IMR-90 (cell line): Measurements from ENCODE around the gene PHACTR2. TPM values are rescaled to one million over a fixed set of nuclear protein-coding genes. Genes with fewer than 3 reads are reported as not detected.

Experiments used
- ATAC-seq: fragments of 200-7000 bp; cut with Tn5 transposase; 2 replicates; pipeline ENCODE4 v1.9.1; 2020; ENCODE audit warnings: low read depth, mild to moderate bottlenecking, moderate library complexity
- BruUV-seq: library from RNA; stranded (reverse); fragments of 400-500 nt; replicated peaks from 2 replicates; lab custom pipeline; 2021; lab: Mats Ljungman, UMichigan
- CTCF ChIA-PET: fragments of 300-600 bp; formaldehyde crosslinking; extraction: SDS; loops from one replicate; lab custom pipeline; 2021; ENCODE audit warnings: antibody characterized with exemption; lab: Yijun Ruan, JAX
- POLR2A ChIA-PET: fragments of 300-600 bp; sonication (Branson Sonifier 250); formaldehyde crosslinking; loops from one replicate; lab custom pipeline; 2022; ENCODE audit warnings: antibody characterized with exemption; ENCODE audit not compliant: unreplicated experiment; lab: Charles Lee
- DNase-seq: peaks from one replicate; pipeline ENCODE4 v3.0.0; 2013
- H2AFZ ChIP-seq: replicated peaks from 2 replicates; pipeline ENCODE3; 2013; ENCODE audit warnings: low read length, mild to moderate bottlenecking; ENCODE audit not compliant: poor library complexity
- H2AK5ac ChIP-seq: 2 replicates; pipeline ENCODE4 v1.6.1; 2013; ENCODE audit warnings: low read depth, low read length, inconsistent platforms
- H2AK9ac ChIP-seq: replicated peaks from 2 replicates; pipeline ENCODE3; 2013; ENCODE audit warnings: mild to moderate bottlenecking, low read depth, low read length, moderate library complexity; ENCODE audit not compliant: poor library complexity
- H2BK120ac ChIP-seq: 2 replicates; pipeline ENCODE4 v1.6.1; 2013; ENCODE audit warnings: low read depth, low read length, inconsistent platforms
- H2BK15ac ChIP-seq: 3 replicates; pipeline ENCODE4 v1.6.1; 2013; ENCODE audit warnings: low read depth, low read length, inconsistent platforms
- H2BK20ac ChIP-seq: 2 replicates; pipeline ENCODE4 v1.6.1; 2013; ENCODE audit warnings: low read depth, mild to moderate bottlenecking, inconsistent platforms, low read length, moderate library complexity
- H2BK5ac ChIP-seq: 2 replicates; pipeline ENCODE4 v1.6.1; 2013; ENCODE audit warnings: mild to moderate bottlenecking, low read depth, low read length, inconsistent platforms; ENCODE audit not compliant: poor library complexity, severe bottlenecking
- H3K14ac ChIP-seq: replicated peaks from 2 replicates; pipeline ENCODE4 v1.6.1; 2013; ENCODE audit warnings: low read depth, low read length, inconsistent platforms
- H3K18ac ChIP-seq: 2 replicates; pipeline ENCODE4 v1.6.1; 2013; ENCODE audit warnings: low read depth, low read length, control low read depth
- H3K23ac ChIP-seq: 2 replicates; pipeline ENCODE4 v1.6.1; 2013; ENCODE audit warnings: low read depth, low read length, inconsistent platforms
- H3K27ac ChIP-seq: 2 replicates; pipeline ENCODE4 v1.5.1; 2013; ENCODE audit warnings: mild to moderate bottlenecking, control low read depth, low read length; ENCODE audit not compliant: insufficient read depth
- H3K27me3 ChIP-seq: 2 replicates; pipeline ENCODE4 v1.6.1; 2013; ENCODE audit warnings: low read length; ENCODE audit not compliant: control insufficient read depth, insufficient read depth
- H3K36me3 ChIP-seq: 2 replicates; pipeline ENCODE4 v1.6.1; 2013; ENCODE audit warnings: low read length, mixed read lengths; ENCODE audit not compliant: control insufficient read depth, insufficient read depth
- H3K4ac ChIP-seq: 2 replicates; pipeline ENCODE4 v1.6.1; 2013; ENCODE audit warnings: low read depth, low read length, inconsistent platforms
- H3K4me1 ChIP-seq: 2 replicates; pipeline ENCODE4 v1.6.1; 2013; ENCODE audit warnings: low read length, mixed read lengths; ENCODE audit not compliant: control insufficient read depth, insufficient read depth
- H3K4me2 ChIP-seq: 2 replicates; pipeline ENCODE4 v1.6.1; 2013; ENCODE audit warnings: low read depth, mild to moderate bottlenecking, control low read depth, low read length, moderate library complexity
- H3K4me3 ChIP-seq: 2 replicates; pipeline ENCODE4 v1.5.1; 2013; ENCODE audit warnings: low read depth, mild to moderate bottlenecking, control low read depth, low read length, moderate library complexity; ENCODE audit not compliant: insufficient read depth
- H3K56ac ChIP-seq: 2 replicates; pipeline ENCODE4 v1.6.1; 2013; ENCODE audit warnings: low read length, inconsistent platforms; ENCODE audit not compliant: insufficient read depth; ENCODE audit errors: extremely low read depth
- H3K79me1 ChIP-seq, 2 experiments: 2 replicates each; pipeline ENCODE4 v1.6.1; 2013; ENCODE audit warnings: low read length in 2 of 2, inconsistent platforms in 1 of 2, low read depth in 1 of 2
- H3K9ac ChIP-seq: 2 replicates; pipeline ENCODE4 v1.6.1; 2013; ENCODE audit warnings: low read depth, low read length, control low read depth
- H3K9me1 ChIP-seq: 2 replicates; pipeline ENCODE4 v1.6.1; 2013; ENCODE audit warnings: low read length, inconsistent platforms; ENCODE audit not compliant: insufficient read depth
- H3K9me3 ChIP-seq: 2 replicates; pipeline ENCODE4 v1.6.1; 2013; ENCODE audit warnings: low read length; ENCODE audit not compliant: control insufficient read depth, insufficient read depth
- H4K20me1 ChIP-seq: 2 replicates; pipeline ENCODE4 v1.6.1; 2013; ENCODE audit warnings: low read length, inconsistent platforms; ENCODE audit not compliant: insufficient read depth
- H4K5ac ChIP-seq: 2 replicates; pipeline ENCODE4 v1.6.1; 2013; ENCODE audit warnings: mild to moderate bottlenecking, low read depth, low read length, control low read depth
- H4K8ac ChIP-seq, 2 experiments: 2 replicates each; pipeline ENCODE4 v1.6.1; 2013; ENCODE audit warnings: low read depth in 2 of 2, low read length in 2 of 2, control low read depth in 1 of 2, inconsistent platforms in 1 of 2
- H4K91ac ChIP-seq: 2 replicates; pipeline ENCODE4 v1.6.1; 2013; ENCODE audit warnings: low read depth, low read length, inconsistent platforms; ENCODE audit not compliant: insufficient read depth
- CEBPB ChIP-seq: IDR thresholded peaks from 2 replicates; pipeline ENCODE4 v1.6.1; 2012; ENCODE audit warnings: low read depth, low read length, improper control_type of control experiment
- MXI1 ChIP-seq: IDR thresholded peaks from 2 replicates; pipeline ENCODE4 v1.6.1; 2012; ENCODE audit warnings: low read depth, mild to moderate bottlenecking, low read length, moderate library complexity, borderline replicate concordance
- WGBS, 2 experiments: methylation state at CpG; one replicate each; pipeline versions ENCODE4 v1.1.5 to v1.1.7; 2013; ENCODE audit warnings: missing lambda C conversion rate in 2 of 2; ENCODE audit not compliant: insufficient read length in 1 of 2; ENCODE audit errors: extremely low coverage in 2 of 2; 5-methylcytosine and 5-hydroxymethylcytosine counted together
- dilution Hi-C: fragments of 300-500 bp; cut with HindIII; formaldehyde crosslinking; loops from one replicate; pipeline ENCODE4 v1.14.3; 2018; ENCODE audit warnings: low sequenced_read_pairs; ENCODE audit not compliant: unreplicated experiment
- in situ Hi-C: fragments of 300-500 bp; cut with MboI; formaldehyde crosslinking; loops from 3 replicates; pipeline ENCODE4 v1.14.3; 2019; ENCODE audit warnings: low sequenced_read_pairs, inconsistent platforms, mixed read lengths
- intact Hi-C: fragments of 100-400 bp; cut with micrococcal nuclease; formaldehyde crosslinking; loops from 2 replicates; pipeline ENCODE4 v1.10.0; 2022
- polyA plus RNA-seq, 3 experiments: library from polyadenylated mRNA; depleted of rRNA; stranded (reverse); fragments of >200 nt; gene quantifications; 2 replicates each; pipeline ENCODE4 v1.2.3, GENCODE V29; 2012; ENCODE audit warnings: low replicate concordance in 1 of 3
- total RNA-seq: library from RNA; depleted of rRNA; stranded (reverse); fragments of >200 nt; gene quantifications from 2 replicates; pipeline ENCODE4 v1.2.3, GENCODE V29; 2012

Gene PHACTR2
- total and polyA plus RNA-seq, 2 of the 4 experiments (the other 2 are of a cell fraction), result 14.5 to 74.2 TPM

- H3K27me3 ChIP-seq, result no peaks in the 10 kb centered on the region
- no peak overlapping the region for H2AFZ ChIP-seq
- H3K4me1 ChIP-seq, result peaks cover 9% of the 10 kb centered on the region
- no peak for ATAC-seq
- dilution Hi-C loops (no loop called here), in situ Hi-C loops (no loop called here), intact Hi-C loops (loop anchor here (2.0 to 5.0 kb wide), 4 partner anchors 66 to 333 kb away; partner anchors contain the start of gene LTV1)
- H4K8ac ChIP-seq, result peak overlapping the region; percentile 30 to 71; a peak in 3 of 4 replicates
- H3K36me3 ChIP-seq, result 0 out of 2 replicates have a peak, but pooled peaks cover 2% of the 10 kb centered on the region
- peak overlapping the region; percentile 83; the same call in 1 of the 2 replicates for H3K23ac ChIP-seq
- peaks cover 4% of the 10 kb centered on the region for H3K9me1 ChIP-seq
- peak overlapping the region; percentile 82 for H3K56ac ChIP-seq
- H2BK20ac ChIP-seq, result peak overlapping the region; percentile 72; the same call in 1 of the 2 replicates
- no peaks in the 10 kb centered on the region for H4K20me1 ChIP-seq
- WGBS, 2 experiments, result no CpG with 5 or more reads among the region's 3 CpGs
- DNase-seq, result no peak
- H3K9me3 ChIP-seq, result no peaks in the 10 kb centered on the region; the same call in 1 of the 2 replicates
- H3K4ac ChIP-seq, result peak overlapping the region; percentile 44; the same call in 1 of the 2 replicates
- CTCF ChIA-PET, result interaction anchor here (0.6 to 1.0 kb wide), 2 partner anchors 103 to 358 kb away, joined by 3 read pairs; no protein-coding TSS in a partner anchor
- peak overlapping the region; percentile 75 for H4K91ac ChIP-seq
- peak overlapping the region; percentile 45; the same call in 1 of the 2 replicates for H2BK120ac ChIP-seq
- H3K14ac ChIP-seq, result peak overlapping the region; percentile 82
- peak overlapping the region; percentile 6; the same call in 1 of the 3 replicates for H2BK15ac ChIP-seq
- TSS peak; percentile 36 for BruUV-seq
- H3K9ac ChIP-seq, result peak overlapping the region; percentile 99
- H3K27ac ChIP-seq, result peak overlapping the region; percentile 99
- peak overlapping the region; percentile 97 for H3K4me3 ChIP-seq
- peak overlapping the region; percentile 93 for H4K5ac ChIP-seq
- no peak overlapping the region for H2AK9ac ChIP-seq
- 0 out of 2 replicates have a peak overlapping the region, but pooled peaks have one; percentile 29 for H2AK5ac ChIP-seq
- 0 out of 2 replicates have a peak, but pooled peaks have one; percentile 4 for TF ChIP-seq CEBPB
- no peak for TF ChIP-seq MXI1
- H3K18ac ChIP-seq, result peak overlapping the region; percentile 95
- H3K4me2 ChIP-seq, result peak overlapping the region; percentile 100
- H2BK5ac ChIP-seq, result peak overlapping the region; percentile 94
- H3K79me1 ChIP-seq, result peaks cover 12 to 49% of the 10 kb centered on the region in 2 experiments; a peak in 3 of 4 replicates
- POLR2A ChIA-PET, result interaction anchor here (1.0 kb wide), 1 partner anchor 13 kb away, joined by 3 read pairs; no protein-coding TSS in a partner anchor
Measured at GRCh38 chr6:143679041-143679440, 1.3 kb downstream of the PHACTR2 start.
